ENCODE measurements around the gene CLEC17A. TPM values are rescaled to one million over a fixed set of nuclear protein-coding genes. Genes with fewer than 3 reads are reported as not detected.
A peak's percentile ranks its signal among the peaks of the same experiment; 100 is the strongest.
"Not testable (repeated sequence)": the region's sequence is repeated elsewhere in the genome, so short reads cannot be mapped to it uniquely, and the experiment has no call there.

CLEC17A gene
- total RNA-seq, 4 donors from 2014 or later = 1.3 to 12.4 TPM; not detected in 2

- DNase-seq = no peak
- H3K9me3 ChIP-seq = no peaks in the 10 kb centered on the region
- TF ChIP-seq CTCF (IDR thresholded peaks at IDR 0.05) = no peak
- TF ChIP-seq POLR2A (IDR thresholded peaks at IDR 0.05) = no peak
- H3K4me1 ChIP-seq = no peaks in the 10 kb centered on the region
- H3K27ac ChIP-seq = no peak overlapping the region
- H3K27me3 ChIP-seq = no peaks in the 10 kb centered on the region
- H3K4me3 ChIP-seq = no peak overlapping the region
- no peaks in the 10 kb centered on the region for H3K36me3 ChIP-seq
These were observed 2.2 kb upstream of the CLEC17A start for GRCh38 chr19:14580623-14581237.

- not testable (repeated sequence) for H3K36me3 ChIP-seq, H3K27me3 ChIP-seq, H3K4me1 ChIP-seq, H3K9me3 ChIP-seq, DNase-seq
- H3K27ac ChIP-seq = peak overlapping the region in 1 of 4 donors; percentile 73
- H3K4me3 ChIP-seq = peak overlapping the region in 2 of 4 donors; percentile 37 to 43
These were observed 1.5 kb downstream of the CLEC17A start for GRCh38 chr19:14584372-14584771.

- not testable (repeated sequence) for H3K9me3 ChIP-seq, DNase-seq, H3K27ac ChIP-seq, H3K27me3 ChIP-seq, H3K36me3 ChIP-seq, H3K4me1 ChIP-seq, H3K4me3 ChIP-seq
These were observed 2.3 kb downstream of the CLEC17A start for GRCh38 chr19:14585187-14585586.

- DNase-seq, H3K4me3 ChIP-seq, H3K27ac ChIP-seq, H3K4me1 ChIP-seq, H3K27me3 ChIP-seq, H3K9me3 ChIP-seq, H3K36me3 ChIP-seq: not testable (repeated sequence)
These were observed 6.5 kb downstream of the CLEC17A start for GRCh38 chr19:14589433-14589832.

- no peaks in the 10 kb centered on the region for H3K9me3 ChIP-seq
- H3K36me3 ChIP-seq = no peaks in the 10 kb centered on the region
- no peaks in the 10 kb centered on the region for H3K4me1 ChIP-seq
- DNase-seq = no peak
- no peak overlapping the region for H3K4me3 ChIP-seq
- TF ChIP-seq CTCF (IDR thresholded peaks at IDR 0.05) (no peak), POLR2A (IDR thresholded peaks at IDR 0.05) (no peak)
- no peaks in the 10 kb centered on the region for H3K27me3 ChIP-seq
- H3K27ac ChIP-seq = no peak overlapping the region
These were observed 12.7 kb downstream of the CLEC17A start for GRCh38 chr19:14595558-14595957.

- Histone ChIP-seq H3K27ac (no peak overlapping the region), H3K36me3 (no peaks in the 10 kb centered on the region), H3K27me3 (no peaks in the 10 kb centered on the region), H3K4me3 (no peak overlapping the region), H3K9me3 (no peaks in the 10 kb centered on the region), H3K4me1 (peaks cover 0 to 1% (median 0%) of the 10 kb centered on the region in 4 donors)
- TF ChIP-seq CTCF (IDR thresholded peaks at IDR 0.05) (no peak), POLR2A (IDR thresholded peaks at IDR 0.05) (no peak)
- DNase-seq = no peak
These were observed 16.8 kb downstream of the CLEC17A start for GRCh38 chr19:14599548-14600147.

GRCh38 chr19:14603990-14604387 is 21.1 kb downstream of the CLEC17A start:
- H3K36me3 ChIP-seq = no peaks in the 10 kb centered on the region
- H3K9me3 ChIP-seq = no peaks in the 10 kb centered on the region
- no peaks in the 10 kb centered on the region for H3K27me3 ChIP-seq
- DNase-seq = peak in 2 of 3 donors; percentile 47 to 57
- H3K4me1 ChIP-seq = peaks cover 0 to 9% (median 0%) of the 10 kb centered on the region in 4 donors
- TF ChIP-seq POLR2A (IDR thresholded peaks at IDR 0.05) = no peak
- TF ChIP-seq CTCF (IDR thresholded peaks at IDR 0.05) = no peak
- peak overlapping the region in 1 of 4 donors; percentile 69 for H3K27ac ChIP-seq
- H3K4me3 ChIP-seq = no peak overlapping the region
